T-cell (primary cell): ENCODE measurements around the gene UNC5A. TPM values are rescaled to one million over a fixed set of nuclear protein-coding genes. Genes with fewer than 3 reads are reported as not detected.
A peak's percentile ranks its signal among the peaks of the same experiment; 100 is the strongest.

Source experiments
- ATAC-seq, 4 experiments: fragments of 200-7000 bp in 3 of 4; fragments of 150-1000 bp in 1 of 4; cut with Tn5 transposase; replicated peaks in 1 of 4; 1 replicate in 3 of 4; 2 replicates in 1 of 4; pipeline ENCODE4 v1.10.0; 2021; ENCODE audit warnings: moderate library complexity in 3 of 4, mild to moderate bottlenecking in 2 of 4, moderate number of reproducible peaks in 1 of 4
- CTCF ChIA-PET, 2 donors: fragments of 300-600 bp; sonication (Branson Sonifier 250); formaldehyde crosslinking; loops; one replicate each; lab custom pipeline; 2022; ENCODE audit warnings: antibody characterized with exemption in 2 of 2; lab: Charles Lee
- POLR2A ChIA-PET, 2 donors: fragments of 300-600 bp; sonication (Branson Sonifier 250); formaldehyde crosslinking; loops; one replicate each; lab custom pipeline; 2022; ENCODE audit warnings: antibody characterized with exemption in 2 of 2; lab: Charles Lee
- DNase-seq, 35 experiments: peaks; one replicate each; pipeline versions ENCODE4 v3.0.0 to v3.0.0-alpha.2; 2013 to 2023
- H3K27ac ChIP-seq: one replicate; pipeline ENCODE4 v1.5.1; 2013; ENCODE audit warnings: low read length
- H3K27me3 ChIP-seq, 2 experiments: replicated peaks in 1 of 2; 1 replicate in 1 of 2; 2 replicates in 1 of 2; pipeline versions ENCODE4 v1.6.1 to v1.7.0; 2013; ENCODE audit warnings: low read length in 1 of 2, mixed read lengths in 1 of 2; ENCODE audit not compliant: control insufficient read depth in 2 of 2, insufficient read depth in 2 of 2; ENCODE audit errors: extremely low read depth in 1 of 2
- H3K36me3 ChIP-seq, 2 donors: 1 replicate in 1 of 2; 2 replicates in 1 of 2; pipeline versions ENCODE4 v1.6.1 to v1.7.0; 2013; ENCODE audit warnings: low read length in 1 of 2; ENCODE audit not compliant: control insufficient read depth in 2 of 2, insufficient read depth in 1 of 2; ENCODE audit errors: extremely low read depth in 1 of 2
- H3K4me1 ChIP-seq, 2 experiments: 1 replicate in 1 of 2; 2 replicates in 1 of 2; pipeline versions ENCODE4 v1.6.1 to v1.7.0; 2013; ENCODE audit warnings: low read length in 2 of 2, mixed read lengths in 1 of 2; ENCODE audit not compliant: insufficient read depth in 2 of 2, control insufficient read depth in 1 of 2; ENCODE audit errors: extremely low read depth in 1 of 2
- H3K4me3 ChIP-seq, 2 donors: 1 replicate in 1 of 2; 2 replicates in 1 of 2; pipeline versions ENCODE4 v1.5.1 to v1.7.0; 2013; ENCODE audit warnings: mild to moderate bottlenecking in 2 of 2, low read length in 1 of 2, moderate library complexity in 1 of 2; ENCODE audit not compliant: control insufficient read depth in 1 of 2; ENCODE audit errors: extremely low read depth in 1 of 2
- H3K9me3 ChIP-seq: 2 replicates; pipeline ENCODE4 v1.7.0; 2013
- H3K27ac Mint-ChIP-seq, 2 donors: one replicate each; pipeline ENCODE4 v1.8.0; 2020 to 2021; ENCODE audit warnings: mild to moderate bottlenecking in 2 of 2, mixed read lengths in 2 of 2
- H3K27me3 Mint-ChIP-seq, 2 donors: one replicate each; pipeline ENCODE4 v1.8.0; 2021 to 2022; ENCODE audit warnings: mixed read lengths in 2 of 2
- H3K36me3 Mint-ChIP-seq: one replicate; pipeline ENCODE4 v1.8.0; 2021; ENCODE audit warnings: mixed read lengths
- H3K4me1 Mint-ChIP-seq, 3 donors: one replicate each; pipeline ENCODE4 v1.8.0; 2020 to 2022; ENCODE audit warnings: mixed read lengths in 3 of 3, mild to moderate bottlenecking in 1 of 3
- H3K4me3 Mint-ChIP-seq, 3 donors: one replicate each; pipeline ENCODE4 v1.8.0; 2020 to 2022; ENCODE audit warnings: mild to moderate bottlenecking in 3 of 3, mixed read lengths in 3 of 3, moderate library complexity in 3 of 3
- H3K9me3 Mint-ChIP-seq, 3 donors: one replicate each; pipeline ENCODE4 v1.8.0; 2020 to 2022; ENCODE audit warnings: mixed read lengths in 3 of 3
- WGBS: methylation state at CpG from one replicate; pipeline ENCODE4 v1.1.5; 2013; ENCODE audit warnings: missing lambda C conversion rate; ENCODE audit not compliant: insufficient coverage; 5-methylcytosine and 5-hydroxymethylcytosine counted together
- total RNA-seq, 35 experiments: library from RNA in 6 of 35; stranded (reverse) in 6 of 35; fragments of 120-200 nt in 1 of 35; gene quantifications; one replicate each; pipeline versions ENCODE4 v1.2.1 to v1.2.4 and lab custom pipeline; 2013 to 2026

UNC5A gene
- total RNA-seq, 5 donors from 2014 or later (not counting 1 experiment from before 2014, with no cell fraction given): not detected

DNA sequence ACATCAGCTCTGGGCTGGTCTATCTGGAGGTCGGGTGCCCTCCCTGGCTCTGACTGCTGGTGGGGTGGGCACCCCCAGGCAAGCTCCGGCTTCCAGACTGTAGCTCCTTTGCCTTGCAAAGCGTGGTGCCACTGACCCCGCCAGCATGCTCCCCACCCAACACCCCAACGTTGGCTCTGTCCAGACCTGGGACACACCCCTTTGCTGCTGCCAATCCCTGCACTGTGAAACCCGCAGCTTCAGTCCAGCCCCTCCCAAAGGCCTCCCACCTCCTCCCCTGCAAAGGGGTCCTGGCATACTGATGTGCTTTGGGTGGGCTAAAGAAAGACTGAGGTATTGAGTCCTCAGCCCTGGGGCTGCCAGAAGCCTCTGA, 3.9 kb downstream of the UNC5A start:
- Histone ChIP-seq H3K4me1 (peaks cover 0 to 32% of the 10 kb centered on the region in 2 experiments), H3K27me3 (peaks cover 9 to 90% of the 10 kb centered on the region in 2 experiments), H3K36me3 (no peaks in the 10 kb centered on the region), H3K27ac (no peak overlapping the region), H3K4me3 (no peak overlapping the region), H3K9me3 (no peaks in the 10 kb centered on the region)
- ChIA-PET POLR2A (interaction anchor here in 1 of 2 donors (0.6 kb wide), 1 partner anchor 12 kb away, joined by 6 read pairs; no protein-coding TSS in a partner anchor), CTCF (no interaction called here)
- WGBS: 100% methylated on average over 1 of the region's 6 CpGs
- no peaks in the 10 kb centered on the region for H3K9me3 Mint-ChIP-seq
- no peak for DNase-seq
- peaks cover 24 to 27% (median 25%) of the 10 kb centered on the region in 3 donors for H3K4me1 Mint-ChIP-seq
- H3K36me3 Mint-ChIP-seq: no peaks in the 10 kb centered on the region
- H3K4me3 Mint-ChIP-seq: no peak overlapping the region
- no peak for ATAC-seq
- H3K27me3 Mint-ChIP-seq: peaks cover 59 to 76% of the 10 kb centered on the region in 2 donors
- H3K27ac Mint-ChIP-seq: no peak overlapping the region

DNA sequence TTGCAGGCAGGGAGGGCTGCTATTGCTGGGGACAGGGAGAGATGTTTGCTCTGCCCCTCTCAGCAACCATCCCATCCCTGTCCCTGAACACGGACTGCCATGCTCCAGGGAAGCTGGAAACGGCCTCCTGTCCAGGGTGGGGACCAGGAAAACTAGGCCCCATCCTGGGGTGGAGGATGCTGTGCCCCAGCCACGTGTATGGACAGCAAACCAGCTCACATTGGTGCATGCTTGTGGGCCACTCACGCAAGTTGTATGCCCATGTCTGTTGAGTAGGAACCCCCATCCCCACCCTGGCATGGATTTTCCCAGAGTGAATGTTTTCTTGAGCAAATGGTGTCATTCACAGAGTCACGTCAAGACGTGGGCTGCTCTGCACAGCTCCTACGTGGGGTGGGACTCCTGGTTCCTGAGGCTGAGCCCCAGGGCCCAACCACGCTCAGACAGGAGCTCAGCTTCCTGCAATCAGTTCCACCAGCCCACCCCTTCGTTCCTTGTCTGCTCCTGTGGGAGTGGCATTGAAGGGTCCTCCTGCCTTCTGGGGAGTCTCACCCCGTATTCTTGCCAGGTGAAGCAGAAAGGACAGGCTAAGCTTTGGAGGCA, 4.6 kb downstream of the UNC5A start:
- ATAC-seq (no peak), DNase-seq (no peak)
- no peaks in the 10 kb centered on the region for H3K36me3 Mint-ChIP-seq
- 47% methylated on average over 9 of the region's 10 CpGs for WGBS
- no peak overlapping the region for H3K27ac ChIP-seq
- H3K36me3 ChIP-seq: no peaks in the 10 kb centered on the region
- ChIA-PET POLR2A (no interaction called here), CTCF (interaction anchor here in 1 of 2 donors (0.6 kb wide), 1 partner anchor 106 kb away, joined by 3 read pairs; no protein-coding TSS in a partner anchor)
- no peaks in the 10 kb centered on the region for H3K9me3 ChIP-seq
- no peak overlapping the region for H3K4me3 Mint-ChIP-seq
- H3K4me1 Mint-ChIP-seq: peaks cover 20 to 24% (median 24%) of the 10 kb centered on the region in 3 donors
- no peak overlapping the region for H3K4me3 ChIP-seq
- peaks cover 6 to 92% of the 10 kb centered on the region in 2 experiments for H3K27me3 ChIP-seq
- peaks cover 62 to 78% of the 10 kb centered on the region in 2 donors for H3K27me3 Mint-ChIP-seq
- no peaks in the 10 kb centered on the region for H3K9me3 Mint-ChIP-seq
- H3K4me1 ChIP-seq: peaks cover 0 to 26% of the 10 kb centered on the region in 2 experiments
- no peak overlapping the region for H3K27ac Mint-ChIP-seq

DNA sequence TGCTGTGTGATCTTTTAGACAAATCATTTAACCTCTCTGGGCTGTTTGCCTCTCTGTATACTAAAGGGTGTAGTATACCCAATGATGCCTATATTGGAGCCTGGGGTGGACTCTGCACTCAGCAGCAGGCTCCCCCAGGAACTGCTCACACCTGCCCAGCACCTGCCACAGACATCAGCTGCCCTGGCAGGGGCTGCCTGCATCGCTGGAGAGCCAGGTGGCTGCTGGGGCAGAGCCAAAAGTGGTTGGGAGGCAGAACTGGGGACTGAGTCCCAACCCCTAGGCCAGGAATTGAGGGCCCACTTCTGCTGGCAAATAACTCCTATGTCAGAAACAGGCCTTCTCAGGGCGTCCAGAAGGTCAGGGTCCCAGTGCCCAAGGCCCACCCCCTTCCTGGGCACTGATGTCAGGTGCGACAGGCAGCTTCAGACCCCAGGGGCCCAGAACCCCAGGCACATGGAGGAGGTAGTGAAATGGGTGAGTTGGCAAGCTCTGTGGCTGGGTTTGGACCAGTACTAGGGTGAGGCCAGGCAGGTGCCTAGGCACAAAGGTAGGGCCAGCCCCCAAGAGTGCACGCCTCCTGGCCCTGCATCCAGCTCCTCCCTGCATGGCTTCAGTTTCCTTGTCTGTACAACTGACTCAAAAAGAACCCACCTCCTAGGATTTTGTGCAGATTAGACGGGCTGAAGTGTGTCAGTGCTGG, 5.8 kb downstream of the UNC5A start:
- peaks cover 19 to 21% (median 20%) of the 10 kb centered on the region in 3 donors for H3K4me1 Mint-ChIP-seq
- Histone ChIP-seq H3K9me3 (no peaks in the 10 kb centered on the region), H3K4me1 (peaks cover 0 to 19% of the 10 kb centered on the region in 2 experiments), H3K27me3 (peaks cover 6 to 94% of the 10 kb centered on the region in 2 experiments), H3K27ac (no peak overlapping the region), H3K36me3 (no peaks in the 10 kb centered on the region), H3K4me3 (no peak overlapping the region)
- no peak overlapping the region for H3K27ac Mint-ChIP-seq
- H3K36me3 Mint-ChIP-seq: no peaks in the 10 kb centered on the region
- 60% methylated on average over 4 of the region's 5 CpGs for WGBS
- no peak for DNase-seq
- H3K4me3 Mint-ChIP-seq: peak overlapping the region in 2 of 3 donors; percentile 61 to 68
- no peaks in the 10 kb centered on the region for H3K9me3 Mint-ChIP-seq
- CTCF ChIA-PET: no interaction called here
- ATAC-seq: no peak
- peaks cover 70 to 83% of the 10 kb centered on the region in 2 donors for H3K27me3 Mint-ChIP-seq
- POLR2A ChIA-PET: interaction anchor here in 1 of 2 donors (1.1 kb wide), 1 partner anchor 59 kb away, joined by 3 read pairs; no protein-coding TSS in a partner anchor

DNA sequence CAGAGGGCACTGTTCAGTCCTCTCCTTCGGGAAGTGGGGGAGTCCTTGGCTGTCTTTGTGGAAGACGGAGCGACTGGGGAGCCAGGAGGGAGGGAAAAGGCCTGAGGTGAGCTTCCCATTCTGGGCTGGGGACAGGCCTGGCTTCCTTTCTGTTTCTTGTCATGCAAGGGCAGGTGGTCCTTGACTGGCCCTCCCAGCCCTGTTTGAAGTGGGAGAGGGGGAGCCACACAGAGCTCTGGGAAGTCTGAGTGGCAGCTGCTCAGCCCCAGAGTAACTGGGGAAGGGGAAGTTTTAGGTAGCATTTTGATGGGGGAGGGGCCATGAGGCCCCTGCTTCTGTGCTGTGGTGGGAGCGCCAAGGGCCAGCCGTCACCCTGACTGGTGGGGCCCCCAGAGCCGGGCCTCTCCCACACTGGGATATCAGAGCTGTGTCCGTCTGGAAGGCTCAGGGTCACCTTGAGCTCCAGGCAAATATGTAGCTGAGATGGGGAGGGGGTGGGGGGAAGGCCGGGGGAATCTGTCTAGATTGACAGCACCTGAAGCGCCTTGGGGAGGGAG, 6.5 kb downstream of the UNC5A start:
- WGBS: 57% methylated on average over 4 of the region's 9 CpGs
- Histone ChIP-seq H3K4me1 (peaks cover 0 to 17% of the 10 kb centered on the region in 2 experiments), H3K36me3 (no peaks in the 10 kb centered on the region), H3K27me3 (peaks cover 6 to 92% of the 10 kb centered on the region in 2 experiments), H3K4me3 (no peak overlapping the region), H3K27ac (no peak overlapping the region), H3K9me3 (no peaks in the 10 kb centered on the region)
- Mint-ChIP-seq H3K4me3 (peak overlapping the region; percentile 50 to 68 (median 61)), H3K9me3 (no peaks in the 10 kb centered on the region), H3K27me3 (peaks cover 63 to 78% of the 10 kb centered on the region in 2 donors), H3K4me1 (peaks cover 15 to 17% (median 16%) of the 10 kb centered on the region in 3 donors), H3K27ac (no peak overlapping the region), H3K36me3 (no peaks in the 10 kb centered on the region)
- ChIA-PET POLR2A (interaction anchor here in 1 of 2 donors (1.1 kb wide), 1 partner anchor 59 kb away, joined by 3 read pairs; no protein-coding TSS in a partner anchor), CTCF (no interaction called here)
- no peak for DNase-seq
- no peak for ATAC-seq

DNA sequence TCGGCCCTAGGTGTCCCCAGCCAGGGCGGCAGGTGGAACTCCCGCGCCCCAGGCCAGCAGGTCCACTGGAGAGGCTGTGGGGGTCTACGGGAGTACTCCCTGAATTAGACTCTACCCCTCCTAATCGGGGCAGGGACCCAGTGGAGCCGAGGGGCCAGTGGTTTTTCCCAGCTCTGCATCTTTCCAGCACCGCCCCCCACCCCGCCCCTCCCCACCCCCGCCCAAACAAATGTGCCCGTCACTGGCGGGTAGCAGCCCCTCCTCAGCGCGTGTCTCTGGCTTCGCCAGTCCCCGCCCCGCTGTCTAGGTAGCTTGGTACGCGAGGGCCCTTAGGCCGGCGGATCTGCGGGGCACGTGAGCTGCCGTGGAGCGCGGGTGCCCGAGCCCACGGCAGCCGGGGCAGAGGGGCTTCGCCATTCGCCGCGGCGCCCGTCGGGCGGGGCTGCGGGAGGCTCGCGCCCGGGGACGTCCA, 7.0 kb downstream of the UNC5A start:
- ChIA-PET POLR2A (no interaction called here), CTCF (no interaction called here)
- no peak overlapping the region for H3K27ac ChIP-seq
- Mint-ChIP-seq H3K9me3 (no peaks in the 10 kb centered on the region), H3K27me3 (peaks cover 59 to 78% of the 10 kb centered on the region in 2 donors), H3K36me3 (no peaks in the 10 kb centered on the region), H3K4me3 (no peak overlapping the region), H3K4me1 (peaks cover 13 to 17% (median 16%) of the 10 kb centered on the region in 3 donors), H3K27ac (no peak overlapping the region)
- peaks cover 0 to 17% of the 10 kb centered on the region in 2 experiments for H3K4me1 ChIP-seq
- no peaks in the 10 kb centered on the region for H3K36me3 ChIP-seq
- ATAC-seq (peak in 3 of 4 experiments; percentile 38 to 53 (median 39)), DNase-seq (no peak)
- 5% methylated on average over 34 of the region's 42 CpGs for WGBS
- peaks cover 4 to 92% of the 10 kb centered on the region in 2 experiments for H3K27me3 ChIP-seq
- H3K9me3 ChIP-seq: no peaks in the 10 kb centered on the region
- peak overlapping the region in 1 of 2 donors; percentile 17 for H3K4me3 ChIP-seq

DNA sequence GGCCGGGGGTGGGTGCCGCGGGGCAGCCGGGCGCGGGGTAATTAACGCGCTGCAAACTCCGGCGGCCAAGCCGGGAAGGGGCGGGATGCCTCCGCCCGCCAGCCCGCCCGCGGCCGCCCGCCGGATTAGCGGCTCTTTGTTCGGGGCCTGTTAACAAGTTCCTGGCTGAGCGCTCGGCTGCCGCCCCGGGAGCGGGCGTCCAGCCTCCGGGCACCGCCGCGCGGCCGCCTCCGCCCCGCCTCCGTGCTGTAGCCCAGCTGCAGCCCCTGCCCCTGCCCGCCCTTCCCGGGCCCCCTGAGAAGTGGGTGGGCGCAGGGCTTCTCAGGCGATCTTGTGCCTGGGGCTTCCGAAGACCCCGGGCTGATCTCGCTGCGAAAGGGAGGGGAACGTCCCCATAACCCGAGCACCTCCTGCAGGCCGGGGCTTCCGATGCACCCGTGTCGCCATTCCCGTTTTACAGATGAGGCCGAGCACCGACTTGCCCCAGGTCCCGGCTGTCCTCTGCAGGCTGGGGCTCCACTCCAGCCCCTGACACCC, 7.5 kb downstream of the UNC5A start:
- Histone ChIP-seq H3K4me1 (peaks cover 0 to 17% of the 10 kb centered on the region in 2 experiments), H3K27ac (no peak overlapping the region), H3K9me3 (no peaks in the 10 kb centered on the region), H3K4me3 (peak overlapping the region in 1 of 2 donors; percentile 10), H3K36me3 (no peaks in the 10 kb centered on the region), H3K27me3 (peaks cover 4 to 92% of the 10 kb centered on the region in 2 experiments)
- ATAC-seq (peak; percentile 29 to 41 (median 40)), DNase-seq (peak in 3 of 35 experiments; percentile 12 to 33 (median 21))
- Mint-ChIP-seq H3K27ac (no peak overlapping the region), H3K4me1 (peaks cover 13 to 17% (median 16%) of the 10 kb centered on the region in 3 donors), H3K4me3 (peak overlapping the region; percentile 49 to 75 (median 63)), H3K36me3 (no peaks in the 10 kb centered on the region), H3K9me3 (no peaks in the 10 kb centered on the region), H3K27me3 (peaks cover 63 to 82% of the 10 kb centered on the region in 2 donors)
- WGBS: 2% methylated on average over 53 of the region's 55 CpGs
- ChIA-PET POLR2A (no interaction called here), CTCF (no interaction called here)
